NCI-H460 (cell line): Measurements from ENCODE around the gene MPZL1. TPM values are rescaled to one million over a fixed set of nuclear protein-coding genes. Genes with fewer than 3 reads are reported as not detected.

ENCODE experiments used
- DNase-seq: peaks from one replicate; pipeline ENCODE4 v3.0.0-alpha.2; 2016; ENCODE audit warnings: low read depth; ENCODE audit errors: extremely low read depth
- total RNA-seq: library from RNA; depleted of rRNA; stranded (reverse); fragments of >200 nt; shearing (Covaris generic); gene quantifications from 2 replicates; pipeline ENCODE4 v1.2.3, GENCODE V29; 2014; rRNA removed

The MPZL1 gene
- total RNA-seq, 1 experiment from 2014 or later, result 106 TPM

- no peak for DNase-seq
Observed at GRCh38 chr1:167837326-167837725, 115.5 kb downstream of the MPZL1 start.

- DNase-seq, result no peak
Observed at GRCh38 chr1:167839009-167839408, 117.2 kb downstream of the MPZL1 start.

Other genes starting within 250 kb of the MPZL1 start
- 0.47 TPM in 1 of 2 replicates, not detected in the other for gene CD247, start 203.5 kb upstream of the MPZL1 start, total RNA-seq
- 413 and 419 TPM in 2 replicates for gene CREG1, start 168.2 kb upstream of the MPZL1 start, total RNA-seq
- not detected in 2 replicates for gene RCSD1, start 91.8 kb upstream of the MPZL1 start, total RNA-seq
- 0.72 TPM in 1 of 2 replicates, not detected in the other for gene ADCY10, start 192.2 kb downstream of the MPZL1 start, total RNA-seq
- gene DCAF6, start 214.7 kb downstream of the MPZL1 start, total RNA-seq, result 41.5 and 46.2 TPM in 2 replicates
- gene MPC2, start 215.1 kb downstream of the MPZL1 start, total RNA-seq, result 80.3 and 82.7 TPM in 2 replicates